Measurements from ENCODE around the gene PI4KB.
"Not testable (repeated sequence)": the region's sequence is repeated elsewhere in the genome, so short reads cannot be mapped to it uniquely, and the experiment has no call there.

PI4KB gene

GRCh38 chr1:151327223-151327902 lies at the start of gene PI4KB:
PI4KB (minus strand) TSS chr1:151327416; CDS start chr1:151316481, 10,935 bp downstream.
- peak; percentile 86 to 97 for DNase-seq

DNA sequence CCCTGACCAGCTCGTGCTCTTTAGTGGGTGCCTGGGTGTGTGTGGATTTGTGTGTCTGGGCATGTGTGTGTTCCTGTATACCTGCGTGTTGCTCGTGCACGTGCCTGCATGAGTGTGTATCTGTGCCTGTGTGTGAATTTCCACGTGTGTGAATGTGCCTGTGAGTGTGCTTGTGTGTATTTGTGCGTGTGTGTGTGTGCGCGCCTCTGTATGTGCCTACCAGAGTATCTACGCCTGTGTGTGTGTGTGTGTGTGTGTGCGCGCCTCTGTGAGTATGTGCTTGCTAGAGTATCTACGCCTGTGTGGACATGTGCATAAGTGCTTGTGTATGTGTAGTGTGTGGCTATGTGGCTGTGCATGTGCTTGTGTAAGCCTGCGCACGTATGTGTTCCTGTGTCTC lies 46.0 kb upstream of the PI4KB start:
- DNase-seq = no peak

DNA sequence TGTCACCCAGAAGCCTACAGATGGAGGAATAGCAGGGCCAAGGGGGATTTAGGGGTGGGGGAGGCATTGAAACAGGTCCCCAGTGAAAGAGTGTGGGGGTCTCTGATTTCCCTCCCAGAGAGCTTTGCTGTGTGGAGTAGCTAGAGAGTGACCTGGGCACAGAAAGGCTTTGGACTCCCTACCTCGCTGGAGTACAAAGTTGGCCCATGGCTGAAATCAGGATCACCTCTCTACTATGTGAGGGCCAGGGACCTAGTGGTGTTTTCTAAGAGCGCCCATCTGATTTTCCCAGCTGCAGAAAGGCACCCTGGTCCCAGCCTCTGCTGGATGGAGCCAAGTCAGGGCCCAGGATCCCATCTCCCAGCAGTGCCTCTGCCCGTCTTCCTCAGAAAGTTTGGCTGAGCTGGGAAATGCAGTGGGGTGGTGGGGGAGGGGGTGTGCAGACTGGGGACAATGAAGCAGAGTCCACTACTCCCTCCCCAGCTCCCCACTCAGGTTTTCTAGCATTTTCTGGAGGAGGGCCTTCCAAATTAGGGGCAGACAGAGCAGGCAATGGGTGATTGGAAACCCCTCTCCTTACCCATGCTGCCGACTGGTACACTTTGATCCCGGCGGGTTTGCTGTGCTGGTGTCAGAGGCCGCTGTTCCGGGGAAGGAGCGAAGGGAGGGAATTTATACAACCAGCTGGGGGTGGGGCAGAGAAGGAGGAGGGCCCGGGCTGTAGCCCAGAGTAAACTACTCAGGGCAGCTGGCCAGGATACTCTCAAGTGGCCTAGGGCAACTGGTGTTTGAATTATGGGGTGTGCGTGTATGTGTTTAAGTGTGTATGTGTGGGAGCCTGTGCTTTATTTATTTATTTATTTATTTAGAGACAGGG lies 45.1 kb upstream of the PI4KB start, which contains the start of gene SELENBP1:
Gene SELENBP1 (minus strand): TSS at position 648 of the 877 bp plus-strand sequence. CDS start 64 bp downstream, at position 584.
- DNase-seq = no peak

GRCh38 chr1:151371370-151372057 lies 44.3 kb upstream of the PI4KB start:
- DNase-seq = no peak

DNA sequence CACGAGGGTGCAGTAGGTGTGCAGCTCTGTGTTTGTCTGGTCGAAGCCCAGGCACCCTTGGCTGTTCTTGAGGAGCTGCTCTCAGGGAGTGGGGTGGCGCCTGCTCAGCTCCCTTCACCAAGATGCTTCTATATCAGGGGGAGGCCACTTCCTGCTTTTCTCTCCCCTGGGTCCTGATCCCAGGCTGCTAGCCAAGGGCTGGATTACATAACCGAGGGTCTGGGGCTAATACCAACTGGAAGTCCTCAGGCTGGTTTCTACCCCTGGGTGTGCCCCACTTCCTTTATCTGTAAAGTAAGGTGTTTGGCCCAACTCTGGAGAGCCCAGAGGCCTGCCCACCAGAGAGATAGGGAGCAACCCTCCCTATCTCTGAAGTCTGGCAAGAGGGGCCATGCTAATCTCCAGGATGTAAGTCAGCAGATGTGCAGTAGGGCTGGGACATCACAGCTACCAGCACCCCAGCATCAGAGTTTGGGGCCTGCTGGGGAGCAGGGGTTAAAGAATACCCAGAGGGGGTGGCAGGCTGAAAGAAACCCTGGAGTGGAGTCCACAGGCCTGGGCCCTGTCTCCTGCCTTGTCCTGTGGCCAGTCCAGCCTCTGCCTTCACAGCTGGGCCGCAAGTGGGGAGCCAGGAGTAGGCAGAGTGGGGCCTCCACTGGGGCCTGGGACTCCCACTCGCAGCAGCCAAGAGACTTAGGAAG lies 43.1 kb upstream of the PI4KB start:
- no peak for DNase-seq

DNA sequence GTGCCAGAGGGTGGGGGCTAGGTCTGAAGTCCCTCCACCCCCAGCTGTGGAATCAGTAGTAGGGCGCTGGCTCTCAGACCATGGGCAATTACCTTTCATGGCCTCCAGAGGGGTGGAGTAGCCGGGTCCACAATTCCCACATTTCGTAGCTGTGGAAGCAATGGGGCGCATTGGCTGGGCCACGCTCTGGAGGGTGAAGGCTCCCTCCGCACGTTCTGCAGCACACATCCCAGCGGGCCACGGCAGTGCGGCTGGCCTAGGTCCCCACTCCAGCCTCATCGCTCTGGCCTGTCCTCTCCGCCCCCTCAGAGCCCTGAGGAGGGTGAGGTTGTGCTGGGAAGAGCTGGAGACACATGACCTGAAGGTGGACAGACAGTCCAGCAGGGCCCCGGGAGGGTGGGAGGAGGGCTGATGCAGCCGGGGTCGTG lies 42.4 kb upstream of the PI4KB start:
- DNase-seq = no peak

DNA sequence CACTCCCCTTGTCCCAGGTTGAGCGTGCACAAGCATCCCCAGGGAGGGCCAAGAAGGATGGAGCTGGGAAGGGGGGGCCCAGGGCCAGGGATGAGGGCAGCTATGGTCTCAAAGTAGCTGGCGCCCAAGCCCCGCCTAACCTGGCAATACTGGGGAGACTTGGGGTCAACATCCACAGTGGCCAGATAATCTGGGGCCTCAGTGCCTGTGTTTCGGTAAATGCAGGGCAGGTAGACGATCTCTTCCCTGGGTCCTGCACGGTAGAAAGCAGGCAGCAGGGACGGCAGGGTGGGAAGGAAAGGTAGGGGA lies 42.0 kb upstream of the PI4KB start:
- no peak for DNase-seq

DNA sequence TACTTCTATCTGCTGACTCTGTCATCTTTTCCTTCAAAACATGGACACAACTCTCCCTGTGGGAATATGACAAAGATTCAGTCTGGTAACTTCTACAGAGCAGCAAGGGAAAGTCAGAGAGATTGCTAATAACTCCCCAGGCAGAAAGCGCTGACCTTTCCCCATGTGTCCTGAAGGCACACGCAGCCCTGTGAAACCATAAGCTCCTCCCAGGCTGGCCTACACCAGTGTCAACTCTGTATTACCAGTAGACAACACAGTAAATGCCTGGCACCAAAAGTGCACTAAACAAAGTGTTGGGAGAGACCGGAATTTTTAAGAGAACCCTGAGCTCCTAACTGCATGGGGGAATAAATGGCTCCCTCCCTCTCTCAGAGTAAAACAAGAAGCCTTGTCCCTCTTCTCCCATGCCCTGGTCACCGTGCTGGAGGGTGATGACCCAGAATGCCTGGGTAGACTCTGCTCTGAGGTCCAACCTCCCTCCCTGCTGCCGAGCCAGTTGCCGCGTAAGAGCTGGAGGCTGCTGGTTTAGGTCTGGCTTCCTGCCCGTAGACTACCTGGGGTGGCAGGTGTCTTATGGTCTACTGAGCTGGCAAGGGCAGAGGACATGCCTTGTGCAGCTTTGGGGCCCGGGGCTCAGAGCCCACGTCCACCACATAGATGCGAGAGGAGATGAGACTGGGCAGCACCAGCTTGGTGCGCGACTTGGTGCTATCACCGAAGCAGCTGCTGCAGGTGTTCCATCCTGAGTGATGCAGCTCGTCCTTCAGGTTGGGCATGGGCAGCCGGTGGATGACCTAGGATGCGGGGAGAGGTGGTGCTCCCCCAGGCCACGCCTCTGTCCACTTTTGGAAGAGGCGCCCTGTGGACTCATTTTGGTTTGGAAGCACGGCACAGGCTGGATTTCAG lies 41.4 kb upstream of the PI4KB start:
- no peak for DNase-seq

GRCh38 chr1:151367658-151368392 lies 40.6 kb upstream of the PI4KB start:
- no peak for DNase-seq

DNA sequence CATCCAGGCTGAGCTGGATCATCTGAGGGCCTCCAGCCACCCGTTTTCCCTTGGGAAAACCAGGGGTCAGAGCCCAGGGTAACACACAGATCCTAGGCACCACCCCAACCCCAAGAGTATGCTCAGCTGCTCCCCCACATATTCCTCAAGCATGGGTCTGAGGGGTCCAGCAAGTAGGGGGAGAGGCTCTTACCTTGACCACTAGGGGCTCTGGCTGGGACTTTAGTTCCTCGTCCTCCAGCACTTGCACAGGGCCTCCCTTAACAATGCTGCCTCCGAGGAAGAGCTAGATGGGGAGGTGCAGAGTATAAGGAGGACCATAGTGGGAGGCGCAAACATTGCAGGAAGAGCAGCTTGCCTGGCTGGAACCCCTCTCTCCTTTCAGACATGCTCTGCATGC lies 37.8 kb upstream of the PI4KB start:
- DNase-seq = no peak

DNA sequence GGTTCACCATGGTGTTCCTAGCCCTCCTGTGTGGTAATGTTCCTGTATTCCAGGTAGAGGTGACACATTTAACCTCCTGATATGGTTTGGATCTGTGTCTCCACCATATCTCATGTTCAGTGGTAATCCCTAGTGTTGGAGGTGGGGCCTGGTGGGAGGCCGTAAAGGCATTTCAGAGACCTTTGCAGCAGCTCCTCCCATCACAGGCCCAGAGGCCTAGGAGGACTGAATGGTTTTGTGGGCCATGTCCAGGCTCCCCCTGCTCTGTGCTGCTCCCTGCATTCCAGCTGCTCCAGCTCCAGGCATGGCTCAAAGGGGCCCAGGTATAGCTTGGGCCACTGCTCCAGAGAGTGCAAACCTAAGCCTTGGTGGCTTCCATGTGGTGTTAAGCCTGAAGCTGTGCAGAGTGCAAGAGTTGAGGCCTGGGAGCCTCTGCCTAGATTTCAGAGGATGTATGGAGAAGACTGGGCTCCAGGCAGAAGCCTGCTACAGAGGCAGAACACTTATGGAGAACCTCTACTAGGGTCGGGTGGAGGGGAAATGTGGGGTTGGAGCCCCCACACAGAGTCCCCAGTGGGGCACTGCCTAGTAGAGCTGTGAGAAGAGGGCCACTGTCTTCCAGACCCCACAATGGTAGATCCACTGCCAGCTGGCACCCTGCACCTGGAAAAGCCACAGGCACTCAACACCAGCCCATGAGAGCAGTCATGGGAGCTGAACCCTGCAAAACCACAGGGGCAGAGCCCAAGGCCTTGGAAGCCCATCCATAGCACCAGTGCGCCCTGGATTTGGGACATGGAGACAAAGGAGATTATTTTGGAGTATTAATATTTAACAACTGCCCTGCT lies 35.3 kb upstream of the PI4KB start:
- no peak for DNase-seq

DNA sequence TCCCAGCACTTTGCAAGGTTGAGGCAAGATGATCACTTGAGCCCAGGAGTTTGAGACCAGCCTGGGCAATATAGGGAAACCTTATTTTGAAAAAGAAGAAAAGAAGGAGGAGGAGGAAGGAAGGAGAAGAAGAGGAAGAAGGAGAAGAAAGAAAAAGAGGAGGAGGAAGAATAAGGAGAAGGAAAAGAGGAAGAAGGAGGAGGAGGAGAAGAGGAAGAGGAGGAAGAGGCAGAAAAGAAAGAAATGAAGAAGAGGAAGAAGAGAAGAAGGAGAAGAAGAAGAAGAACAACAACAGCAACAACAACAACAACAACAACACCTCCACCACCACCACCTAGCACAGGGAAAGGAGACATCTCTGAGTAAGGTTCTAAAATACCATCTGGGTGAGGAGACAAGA lies 34.7 kb upstream of the PI4KB start:
- DNase-seq = no peak

DNA sequence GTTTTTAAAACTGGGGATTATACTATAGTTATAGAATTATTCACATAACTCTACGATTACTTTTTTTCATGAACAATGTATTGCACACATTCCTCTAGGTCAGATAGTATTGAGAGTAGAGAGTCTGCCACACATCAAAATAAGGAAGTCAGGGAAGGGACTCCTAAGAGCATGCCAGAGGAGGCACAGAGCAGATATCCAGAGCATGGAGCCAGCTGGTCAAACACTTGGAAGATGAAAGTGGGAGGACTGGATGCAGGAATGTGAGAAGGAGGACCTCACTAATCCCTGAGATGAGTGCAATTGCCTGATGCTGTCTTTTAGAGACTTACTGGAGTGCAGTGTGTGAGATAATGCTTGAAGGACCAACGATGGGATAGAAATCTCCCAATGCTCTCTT lies 29.5 kb upstream of the PI4KB start:
- no peak for DNase-seq

- no peak for DNase-seq
Observed at GRCh38 chr1:151352021-151352718, 25.0 kb upstream of the PI4KB start.

- not testable (repeated sequence) for DNase-seq
Observed at GRCh38 chr1:151350323-151350722, 23.1 kb upstream of the PI4KB start.

- no peak for DNase-seq
Observed at GRCh38 chr1:151347523-151348246, 20.5 kb upstream of the PI4KB start.

DNA sequence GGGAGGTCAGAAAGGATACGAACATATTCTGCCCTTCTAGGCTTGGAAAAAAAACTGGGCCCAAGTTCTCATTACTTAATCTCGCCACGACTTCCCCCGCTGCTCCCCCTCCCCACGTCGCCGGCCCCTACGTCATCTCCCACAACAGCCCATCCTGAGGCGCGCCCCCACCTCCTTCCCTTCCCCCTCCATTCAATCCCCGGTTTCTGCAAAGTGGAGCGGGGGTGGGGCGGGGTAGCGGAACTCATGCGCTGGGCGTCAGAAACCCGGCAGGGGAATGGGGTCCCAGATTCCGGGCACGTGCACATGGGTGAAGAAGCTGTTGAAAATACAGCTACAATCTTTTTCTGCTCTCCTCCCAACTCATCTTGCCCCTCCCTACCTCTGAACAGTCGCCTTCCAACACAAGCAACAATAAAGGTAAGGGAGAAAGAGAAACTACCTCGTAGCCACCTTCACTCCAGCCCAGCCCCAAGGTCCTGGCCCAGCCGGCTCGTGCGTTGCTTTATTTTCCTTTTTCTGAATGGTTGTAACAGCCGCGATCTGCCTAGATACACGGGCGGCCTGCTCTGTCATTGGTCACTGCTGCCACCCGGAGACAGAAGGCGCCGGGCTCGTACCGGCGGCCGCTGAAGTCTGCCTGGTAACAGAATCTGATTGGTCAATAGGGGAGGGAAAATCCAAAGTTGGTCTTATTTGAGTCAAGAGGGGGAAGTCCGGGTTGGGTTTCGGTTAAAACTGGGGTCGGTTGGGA lies 19.7 kb upstream of the PI4KB start, which contains the start of gene RFX5:
Gene RFX5 (minus strand): TSS at position 484 of the 754 bp plus-strand sequence. CDS start 932 bp downstream, outside the sequence.
- peak; percentile 71 to 98 for DNase-seq
